ENCODE results near the gene LHPP.

The LHPP gene

DNA sequence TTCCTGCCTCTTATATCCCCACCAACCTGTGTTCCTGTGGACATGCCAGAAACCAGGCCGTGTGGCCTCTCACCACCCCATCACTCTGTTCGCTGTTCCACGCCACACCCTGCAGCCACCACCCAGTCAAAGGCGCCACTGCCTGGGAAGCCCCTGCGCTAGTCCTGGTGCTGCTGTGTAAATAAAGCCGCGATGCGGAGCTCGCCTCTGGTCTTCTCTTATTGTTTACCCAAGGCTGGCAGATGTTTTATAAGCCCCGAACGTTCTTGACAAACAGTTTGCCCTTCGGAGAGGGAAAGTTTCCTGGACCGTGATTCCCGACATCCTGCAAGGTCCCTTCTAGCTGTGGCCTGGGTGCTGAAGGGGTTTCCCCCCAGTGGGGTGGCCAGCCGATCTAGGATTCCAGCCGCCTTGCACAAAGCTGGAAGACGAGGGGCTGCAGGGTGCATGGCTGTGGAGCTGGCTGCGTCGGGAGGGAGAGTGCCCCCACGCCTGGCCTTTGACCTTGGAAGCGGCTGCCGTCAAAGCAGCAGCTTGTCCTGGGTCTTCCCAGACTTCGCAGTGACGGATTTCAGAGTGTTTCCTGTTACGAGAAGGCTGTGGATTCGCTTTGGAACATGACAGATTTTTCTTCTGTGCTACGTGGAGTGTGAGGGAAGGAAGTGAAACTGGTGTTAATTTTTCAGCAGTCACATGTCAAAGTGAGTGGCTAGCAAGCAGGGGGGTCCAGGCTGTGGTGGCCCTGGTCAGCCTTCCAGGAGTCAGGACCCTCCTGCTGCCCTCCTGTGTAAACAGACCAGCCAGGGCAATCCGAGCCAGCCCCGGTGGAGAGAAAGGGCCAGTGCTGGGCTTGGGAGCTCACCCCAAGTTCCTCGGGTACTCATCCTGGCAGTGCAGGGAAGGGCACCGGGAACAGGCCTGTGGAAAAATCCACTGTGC lies 61.6 kb downstream of the LHPP start:
- DNase-seq, result no peak

DNA sequence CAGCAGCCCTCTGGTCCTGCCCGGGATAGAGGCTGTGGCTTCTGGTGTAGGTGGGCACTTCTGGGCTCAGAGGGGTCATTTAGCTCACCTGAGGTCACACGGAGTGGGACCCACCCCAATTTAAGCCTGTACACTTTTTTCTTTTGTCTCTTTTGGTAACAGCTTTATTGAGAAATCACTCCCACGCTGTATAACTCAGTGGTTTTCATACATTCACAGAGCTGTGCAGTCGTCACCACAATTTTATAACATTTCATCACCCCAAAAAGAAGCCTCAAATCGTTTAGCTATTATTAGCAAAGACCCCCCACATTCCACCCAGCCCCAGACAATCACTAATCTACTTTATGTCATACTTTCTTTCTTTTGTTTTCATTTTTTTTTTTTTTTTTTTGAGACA lies 62.3 kb downstream of the LHPP start:
- DNase-seq, result no peak

DNA sequence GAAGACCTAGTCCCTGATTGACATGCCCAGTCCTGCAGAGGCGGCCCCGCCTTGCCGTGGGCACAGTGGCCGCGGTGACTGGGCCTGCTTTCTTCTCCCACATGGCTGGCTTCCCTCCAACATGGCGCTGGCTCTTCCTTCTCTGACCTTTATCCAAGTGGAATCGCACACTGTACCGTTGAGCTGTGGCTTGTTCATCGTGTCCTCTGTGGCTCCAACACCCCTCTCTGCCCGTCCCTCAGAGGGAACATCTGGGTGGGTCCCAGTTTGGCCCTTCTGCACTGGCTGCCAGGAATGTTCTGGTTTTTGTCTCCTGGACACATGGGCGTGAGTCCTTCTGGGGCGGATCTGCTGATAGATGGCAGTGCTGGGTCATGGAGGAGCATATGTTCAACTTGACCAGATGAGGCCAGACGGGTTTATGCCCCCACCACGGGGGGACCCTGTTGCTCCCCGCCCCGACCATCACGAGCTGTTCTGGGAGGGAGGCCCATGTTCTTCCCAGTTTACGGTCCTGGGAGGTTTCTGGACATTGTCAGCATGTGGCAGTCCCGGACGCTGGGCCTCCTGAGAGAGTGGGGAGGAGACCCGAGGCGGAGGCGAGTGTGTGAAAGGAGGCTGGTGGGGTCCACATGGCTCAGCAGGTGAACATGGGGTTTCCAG lies 63.5 kb downstream of the LHPP start:
- no peak for DNase-seq

DNA sequence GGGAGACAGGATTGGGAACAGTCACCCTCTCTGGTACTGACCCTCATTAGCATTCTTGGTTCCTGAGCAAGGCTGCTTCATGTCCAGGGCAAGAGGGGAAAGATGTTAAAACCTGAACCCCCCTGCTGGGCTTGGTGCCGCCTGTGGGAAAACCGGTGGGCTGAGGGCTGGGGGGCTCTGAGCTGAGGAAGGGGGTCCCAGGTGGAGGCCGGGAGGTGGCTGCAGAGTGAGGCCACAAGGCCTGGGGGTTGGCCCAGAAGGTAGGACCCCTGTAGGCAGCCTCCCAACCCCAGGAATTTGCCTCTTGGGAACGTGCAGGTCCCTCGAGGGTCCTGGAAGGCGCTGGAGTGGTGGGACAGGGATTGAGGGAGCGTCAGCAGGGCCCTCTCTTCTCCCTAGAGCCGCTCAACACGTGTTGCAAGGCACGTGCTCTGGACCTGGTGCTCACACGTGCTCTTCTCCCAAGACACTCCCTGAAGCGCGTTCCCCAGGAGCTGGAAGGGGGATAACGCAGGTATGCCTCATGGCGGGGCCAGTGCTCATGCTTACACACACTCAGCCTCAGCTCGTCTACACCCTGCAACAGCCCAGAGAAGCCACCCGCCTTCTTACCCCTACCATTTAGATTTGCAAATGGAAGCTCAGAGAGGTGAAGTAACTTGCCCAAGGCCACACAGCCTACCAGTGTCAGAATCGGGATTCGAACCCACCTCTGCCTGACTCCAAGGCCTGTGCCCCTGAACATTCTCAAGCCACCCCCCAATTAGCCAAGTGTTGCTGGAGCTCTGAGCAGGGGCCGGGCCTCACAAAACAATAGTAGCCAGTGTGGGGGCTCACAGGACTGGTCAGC lies 64.4 kb downstream of the LHPP start:
- no peak for DNase-seq

DNA sequence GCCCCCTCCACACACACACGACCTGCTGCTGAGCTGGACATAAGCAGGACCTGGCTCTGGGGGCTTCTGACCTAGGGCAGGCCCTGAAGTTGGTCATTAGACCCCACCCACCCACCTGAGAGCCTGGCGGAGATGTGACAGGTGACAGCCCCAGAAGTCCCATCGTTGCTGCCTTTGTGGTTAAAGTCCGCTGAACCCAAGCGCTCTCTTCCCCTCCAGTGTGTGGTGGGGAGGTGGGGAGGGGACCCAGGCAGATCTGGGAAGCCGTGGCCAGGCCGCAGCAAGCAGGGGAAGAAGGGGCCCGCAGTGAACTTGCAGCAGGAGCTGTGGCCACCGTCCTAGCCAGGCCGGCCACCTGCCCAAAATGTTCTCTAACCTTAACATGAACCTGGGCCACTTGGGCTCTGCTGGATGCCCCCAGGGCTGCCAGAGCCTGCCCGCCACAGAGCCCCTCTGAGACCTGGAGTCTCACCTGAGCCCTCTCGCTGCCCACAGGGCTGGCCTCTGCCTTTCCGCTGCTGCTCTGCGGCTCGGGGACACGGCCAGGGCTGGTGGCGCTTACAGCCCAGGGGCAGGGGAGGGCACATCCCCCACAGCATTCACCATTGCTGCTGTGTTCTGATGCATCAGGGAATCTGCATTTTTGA lies 65.1 kb downstream of the LHPP start:
- no peak for DNase-seq

DNA sequence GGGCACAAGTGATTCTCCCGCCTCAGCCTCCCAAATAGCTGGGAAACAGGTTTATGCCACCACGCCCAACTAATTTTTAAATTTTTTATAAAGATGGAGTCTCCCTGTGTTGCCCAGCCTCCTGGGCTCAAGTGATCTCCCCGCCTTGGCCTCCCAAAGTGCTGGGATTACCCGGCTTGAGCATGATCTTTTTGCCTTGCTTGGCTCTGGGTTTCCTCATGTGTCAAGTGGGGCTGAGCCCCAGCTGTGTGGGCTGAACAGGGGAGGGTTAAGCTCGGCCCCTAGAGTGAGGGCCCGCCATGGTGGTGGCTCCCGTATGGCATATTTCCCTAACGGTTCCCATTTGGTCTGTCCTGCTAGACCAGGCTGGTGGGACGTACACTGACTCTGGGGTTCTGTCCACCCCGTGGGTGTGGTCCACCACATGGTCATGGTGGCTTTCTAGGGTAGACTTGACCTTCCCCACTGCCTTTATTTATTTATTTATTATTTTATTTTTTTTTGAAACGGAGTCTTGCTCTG lies 66.3 kb downstream of the LHPP start:
- no peak for DNase-seq

DNA sequence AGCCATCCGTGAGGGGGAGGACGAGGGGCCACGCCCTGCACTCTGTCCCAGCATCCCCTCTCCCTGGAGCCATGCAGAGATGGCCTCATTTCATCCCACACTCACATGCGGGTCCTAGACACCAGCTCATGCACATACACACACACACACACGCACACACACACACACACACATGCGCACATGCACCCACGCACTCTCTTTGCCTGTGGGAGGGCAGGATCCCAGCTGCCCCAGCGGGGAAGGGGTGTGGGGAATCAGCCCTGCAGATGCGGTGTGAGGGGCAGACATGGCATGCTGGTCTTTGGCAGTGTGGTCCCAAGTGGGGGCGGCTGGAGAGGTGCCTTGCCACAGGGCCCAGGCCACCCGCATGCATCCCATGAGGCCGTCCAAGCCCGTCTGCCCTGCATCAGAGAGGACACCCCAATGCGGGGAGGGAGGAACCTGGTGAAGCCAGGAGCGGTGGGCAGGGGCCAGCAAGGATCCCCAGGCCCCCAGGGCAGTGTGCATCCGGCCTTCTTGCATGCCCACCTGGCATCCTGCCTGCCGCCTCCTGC lies 68.1 kb downstream of the LHPP start:
- DNase-seq, result no peak

DNA sequence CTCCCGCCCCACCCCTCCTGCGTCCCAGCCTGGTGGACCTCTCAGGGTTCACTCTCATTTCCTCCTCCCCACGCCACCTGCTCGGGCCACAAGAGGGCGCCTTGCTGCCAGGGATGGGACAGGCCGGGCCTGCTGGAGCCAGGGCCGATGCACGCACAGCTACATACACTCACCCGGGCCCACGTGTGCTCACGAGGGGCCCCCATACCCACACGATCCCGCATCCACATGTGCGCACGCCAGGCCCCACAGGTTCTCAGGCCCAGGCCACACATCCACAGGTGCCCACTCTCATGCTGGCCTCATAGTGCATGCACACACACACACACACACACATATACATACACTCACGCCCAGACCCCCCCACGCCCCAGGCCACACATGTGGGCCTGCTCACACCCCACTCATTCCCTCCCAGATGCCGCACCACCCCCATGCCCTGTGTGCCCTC lies 68.6 kb downstream of the LHPP start:
- peak; percentile 84 to 86 for DNase-seq

DNA sequence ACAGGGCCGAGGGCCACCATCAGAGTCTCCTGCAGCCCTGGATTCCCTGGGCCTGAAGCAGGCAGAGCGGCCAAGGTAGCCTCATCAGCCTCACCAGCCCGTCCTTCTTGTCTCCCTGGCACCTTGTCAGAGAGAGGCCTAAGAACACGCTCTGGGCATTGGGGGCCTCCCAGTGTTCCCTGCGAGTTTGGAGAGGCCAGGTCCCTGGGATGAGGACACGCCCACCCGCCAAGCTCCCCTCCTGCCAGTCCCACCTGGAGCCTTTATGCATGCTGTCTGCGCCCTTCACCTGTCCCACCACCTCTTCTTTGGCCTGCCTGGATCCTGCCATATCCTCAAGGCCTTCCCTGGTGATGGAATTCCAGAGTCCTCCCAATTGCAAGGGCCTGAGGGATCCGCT lies 69.2 kb downstream of the LHPP start:
- no peak for DNase-seq

DNA sequence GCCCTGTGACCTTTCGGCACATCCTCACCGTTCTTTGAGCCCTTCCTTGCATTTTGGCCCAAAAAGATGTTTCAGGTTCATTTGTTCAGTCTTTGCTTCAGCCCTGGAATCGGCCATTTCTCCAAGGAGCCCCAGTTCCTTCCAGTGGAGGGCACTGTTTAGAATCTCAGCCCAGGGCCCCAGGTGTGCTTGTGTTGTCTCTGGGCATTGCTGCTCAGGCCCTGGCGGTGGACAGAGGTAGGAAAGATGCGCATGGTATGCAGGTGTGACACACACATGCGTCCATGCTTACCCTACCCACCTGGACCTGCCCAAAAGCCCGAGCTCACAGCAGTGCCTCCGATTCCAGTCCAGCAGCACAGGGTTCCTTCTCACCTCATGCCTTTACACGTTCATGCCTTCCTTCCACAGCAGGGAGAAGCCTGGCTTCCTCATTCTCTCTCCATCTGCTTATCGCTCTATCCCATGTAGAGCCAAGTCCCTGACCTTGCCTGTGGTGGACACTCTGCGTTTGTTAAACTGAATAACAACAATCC lies 70.6 kb downstream of the LHPP start:
- no peak for DNase-seq

DNA sequence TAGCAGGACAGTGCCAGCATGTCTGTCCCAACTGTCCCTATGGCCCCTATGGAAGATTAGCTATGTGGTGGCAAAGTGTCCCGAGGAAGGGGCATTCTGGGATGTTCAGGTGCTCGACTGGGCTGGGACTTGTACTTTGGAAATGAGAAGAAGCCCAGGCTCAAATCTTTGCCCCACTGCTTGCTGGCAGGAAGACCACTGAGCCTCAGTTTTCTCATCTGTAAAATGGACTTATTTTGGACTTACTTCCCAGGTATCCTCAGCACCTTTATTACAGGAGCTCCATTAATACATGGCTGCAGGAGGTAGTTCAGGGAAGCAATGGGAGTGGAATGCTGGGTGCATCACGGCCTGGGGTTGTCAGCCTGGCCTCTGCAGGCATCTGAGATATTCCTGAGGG lies 71.2 kb downstream of the LHPP start:
- no peak for DNase-seq

DNA sequence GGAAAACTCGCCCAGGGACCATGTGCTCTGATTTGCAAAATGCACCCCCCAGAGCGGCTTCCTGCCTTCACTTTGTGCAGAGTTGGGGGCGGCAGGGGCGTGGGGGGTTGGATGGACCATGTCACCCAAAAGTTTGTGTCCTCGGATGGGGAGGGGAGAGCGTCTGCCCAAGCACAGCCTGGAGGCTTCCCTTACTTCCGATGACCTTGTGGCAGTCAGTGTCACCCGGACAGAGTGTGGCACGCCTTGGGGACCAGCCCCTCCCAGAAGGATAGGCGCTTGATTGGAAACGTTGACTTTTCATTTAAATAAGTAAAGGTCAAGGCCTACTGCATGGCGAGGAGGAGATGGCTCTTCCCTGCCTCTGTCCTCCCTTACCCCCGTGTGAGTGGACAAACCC lies 71.6 kb downstream of the LHPP start:
- no peak for DNase-seq

DNA sequence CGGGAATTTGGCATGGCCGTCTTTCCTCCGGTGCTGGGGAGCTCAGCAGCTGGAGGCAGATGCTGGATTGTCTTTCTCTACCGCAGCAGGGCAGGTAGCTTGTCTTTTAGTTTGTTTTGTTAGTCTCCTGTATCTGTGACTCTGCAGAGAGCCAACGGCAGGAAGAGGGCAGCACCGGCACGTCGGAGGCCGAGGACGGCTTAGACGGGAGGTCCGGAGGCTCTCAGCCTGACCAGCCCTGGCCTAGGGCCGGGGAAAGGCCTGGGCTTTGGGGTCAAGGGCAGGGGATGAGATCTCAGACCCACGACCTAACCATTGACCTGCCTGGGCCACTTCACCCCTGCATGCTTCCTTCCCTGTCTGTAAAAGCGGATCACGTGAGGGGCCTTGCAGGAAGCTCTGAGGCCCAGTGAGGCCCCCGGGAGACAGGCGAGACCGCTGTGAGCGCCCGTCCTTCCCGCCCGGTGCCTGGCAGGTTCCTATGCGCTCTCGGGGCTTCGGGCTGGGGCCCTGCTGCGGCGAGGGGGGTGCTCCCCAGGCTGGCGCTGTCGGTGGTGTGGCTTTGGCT lies 72.7 kb downstream of the LHPP start:
- DNase-seq, result no peak

DNA sequence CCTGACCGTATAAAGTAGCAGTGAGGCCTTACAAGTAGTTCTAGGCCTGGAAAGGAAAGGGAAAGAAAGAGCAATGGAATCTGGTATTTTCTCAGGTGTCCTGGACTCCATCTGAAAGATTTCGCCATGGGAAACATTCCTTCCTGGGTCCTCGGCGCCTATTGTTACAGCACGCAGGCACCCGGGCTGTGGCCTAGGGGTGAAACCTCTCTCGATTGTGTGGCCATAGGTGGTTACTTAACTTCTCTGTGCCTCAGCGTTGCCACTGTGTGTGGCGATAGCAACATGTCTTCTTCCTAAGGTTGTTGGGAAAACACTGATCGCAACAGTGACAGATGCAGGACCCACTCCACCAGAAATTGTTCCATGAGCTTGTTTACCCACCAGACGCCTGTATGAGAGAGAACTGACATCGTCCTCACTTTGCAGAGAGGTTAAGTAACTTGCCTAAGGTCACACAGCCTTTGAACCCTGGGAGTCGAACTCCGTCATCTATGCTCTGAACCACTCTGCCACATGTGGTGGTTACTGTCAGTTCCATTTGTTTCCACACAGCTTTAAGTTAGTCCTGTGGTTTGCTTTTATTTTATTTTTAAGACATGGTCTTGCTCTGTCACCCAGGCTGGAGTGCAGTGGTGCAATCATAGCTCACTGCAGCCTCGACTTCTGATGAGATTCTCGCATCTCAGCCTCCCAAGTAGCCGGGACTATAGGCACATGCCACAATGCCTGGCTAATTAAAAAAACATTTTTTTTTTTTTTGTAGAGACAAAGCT lies 73.4 kb downstream of the LHPP start:
- no peak for DNase-seq

DNA sequence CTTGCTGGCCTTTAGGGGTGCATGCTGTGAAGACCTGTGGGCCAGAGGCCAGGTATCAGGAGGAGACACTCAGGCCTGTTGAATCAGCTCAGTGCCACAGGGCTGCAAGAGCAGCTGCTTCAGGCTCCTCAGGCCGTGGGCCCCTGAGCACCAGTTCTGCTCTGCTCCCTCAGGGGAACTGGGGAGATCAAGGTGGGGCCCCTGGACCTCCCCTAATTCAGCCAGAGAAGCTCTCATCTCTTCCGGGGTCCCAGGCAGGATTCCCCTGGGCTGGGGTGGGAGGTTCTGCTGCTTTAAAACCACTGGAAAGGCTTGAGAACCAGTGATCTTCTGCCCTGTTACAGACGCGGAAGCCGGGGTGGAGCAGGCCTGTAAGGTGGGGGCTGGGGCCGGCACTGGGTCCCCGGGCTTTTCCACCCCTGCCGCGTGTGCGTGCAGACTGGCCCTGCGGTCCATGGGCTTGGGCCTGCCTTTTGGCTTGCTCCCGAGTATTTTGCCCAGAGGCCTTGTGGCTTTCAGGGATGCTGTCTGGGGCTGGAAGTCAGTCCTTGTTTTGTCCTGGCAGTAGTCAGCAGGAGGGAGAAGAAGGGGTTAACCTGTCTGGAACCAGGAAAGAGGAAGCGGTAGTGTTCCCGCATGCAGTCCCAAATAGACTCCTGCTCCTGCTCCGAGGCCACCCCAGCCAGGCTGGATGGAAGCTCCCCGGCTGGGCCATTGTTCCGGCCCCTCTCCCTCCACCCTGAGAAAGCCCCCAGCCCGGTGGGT lies 74.3 kb downstream of the LHPP start:
- no peak for DNase-seq

DNA sequence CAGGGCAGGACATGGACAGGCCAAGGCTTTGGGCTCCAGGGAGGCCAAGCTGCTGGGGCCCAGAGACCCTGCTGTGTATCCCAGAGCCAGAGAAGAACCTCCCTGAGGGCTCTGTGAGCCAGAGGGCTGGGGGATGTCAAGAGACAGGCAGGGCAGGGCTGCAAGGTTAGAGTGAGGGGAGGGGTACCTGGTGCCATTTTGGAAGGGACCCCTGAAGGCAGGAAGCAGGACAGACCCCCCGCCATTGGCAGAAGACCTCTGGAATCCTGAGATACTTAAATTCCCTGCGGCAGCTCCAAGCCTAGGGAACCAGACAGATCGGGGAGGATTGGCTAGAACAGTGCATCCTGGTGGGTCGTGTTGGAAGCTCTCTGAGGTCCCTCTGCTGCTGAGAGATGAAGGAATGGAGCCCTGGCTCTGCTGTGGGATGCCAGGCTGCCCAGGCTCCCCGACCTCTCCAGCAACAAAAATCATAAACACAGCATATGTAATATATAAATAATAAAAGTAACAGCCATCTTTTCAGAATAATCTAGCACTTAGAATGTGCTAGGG lies 75.0 kb downstream of the LHPP start:
- no peak for DNase-seq

DNA sequence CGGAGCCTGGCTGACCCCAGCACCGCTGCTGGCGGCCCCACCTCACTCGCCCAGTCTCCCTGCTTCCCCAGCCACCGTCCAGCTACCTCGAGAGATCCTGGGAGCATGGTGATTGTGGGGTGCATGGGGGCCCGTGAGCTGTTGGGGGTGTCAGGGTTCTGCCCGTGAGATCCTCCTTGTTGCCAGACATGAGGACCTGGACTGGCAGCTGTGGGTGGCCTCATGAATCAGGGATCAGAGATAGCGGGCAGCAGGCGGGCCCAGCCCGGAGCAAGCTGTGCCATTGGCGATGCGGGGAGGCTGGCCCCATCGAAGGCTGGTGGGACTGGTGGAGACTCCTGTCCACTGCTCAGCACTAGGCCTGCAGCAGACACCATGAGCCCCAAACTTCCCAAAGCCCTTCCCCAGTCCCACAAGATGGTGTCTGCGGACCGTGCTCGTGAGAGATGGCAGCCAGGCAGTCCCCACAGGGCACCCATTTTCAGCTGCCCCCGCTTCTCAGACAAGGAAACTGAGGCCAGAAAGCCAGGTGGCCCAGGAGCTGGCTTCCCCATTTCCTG lies 75.6 kb downstream of the LHPP start:
- DNase-seq, result no peak

DNA sequence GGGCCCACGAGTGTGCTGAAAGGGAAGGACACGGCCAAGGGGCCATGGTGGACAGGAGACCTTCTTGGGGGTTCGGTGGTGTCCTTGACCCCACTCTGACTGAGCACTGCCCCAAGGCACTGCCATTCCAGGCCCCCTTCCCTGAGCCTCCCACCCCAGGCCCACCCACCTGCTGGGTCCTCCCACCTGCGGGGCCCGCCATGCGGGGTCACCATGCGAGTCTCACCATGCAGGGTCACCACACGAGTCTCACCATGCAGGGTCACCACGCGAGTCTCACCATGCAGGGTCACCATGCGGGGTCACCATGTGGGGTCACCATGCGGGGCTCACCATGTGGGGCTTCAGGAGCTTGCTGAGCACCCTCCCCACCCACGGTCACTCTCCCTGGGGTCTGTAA lies 76.3 kb downstream of the LHPP start:
- no peak for DNase-seq

DNA sequence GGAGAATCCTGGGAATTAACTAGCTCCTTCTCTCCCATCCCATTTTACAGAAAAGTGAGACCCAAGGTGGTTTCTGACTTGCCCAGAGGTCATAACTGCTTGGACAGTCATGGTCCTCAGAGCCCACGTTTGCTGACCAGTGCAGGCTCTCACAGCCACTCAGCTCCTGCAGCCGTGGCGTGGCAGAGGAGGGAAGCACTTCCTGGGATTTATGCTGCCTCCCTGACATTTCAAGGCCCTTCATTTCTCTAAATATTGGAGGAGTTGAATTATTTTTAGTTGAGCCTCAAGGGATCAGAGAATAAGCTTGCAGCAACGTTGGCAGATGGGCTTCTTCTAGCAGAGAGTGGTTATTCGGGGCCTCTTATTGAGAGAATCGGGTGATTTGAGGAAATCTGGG lies 77.1 kb downstream of the LHPP start:
- DNase-seq, result no peak

All from activated CD4-positive, alpha-beta T cell treated with anti-CD3 and anti-CD28 coated beads, Interleukin-2, amount 50 U/mL, for 4 hours (primary cell).